Measurements from ENCODE around the gene C16orf96.
"Not testable (repeated sequence)": the region's sequence is repeated elsewhere in the genome, so short reads cannot be mapped to it uniquely, and the experiment has no call there.

Gene C16orf96

DNA sequence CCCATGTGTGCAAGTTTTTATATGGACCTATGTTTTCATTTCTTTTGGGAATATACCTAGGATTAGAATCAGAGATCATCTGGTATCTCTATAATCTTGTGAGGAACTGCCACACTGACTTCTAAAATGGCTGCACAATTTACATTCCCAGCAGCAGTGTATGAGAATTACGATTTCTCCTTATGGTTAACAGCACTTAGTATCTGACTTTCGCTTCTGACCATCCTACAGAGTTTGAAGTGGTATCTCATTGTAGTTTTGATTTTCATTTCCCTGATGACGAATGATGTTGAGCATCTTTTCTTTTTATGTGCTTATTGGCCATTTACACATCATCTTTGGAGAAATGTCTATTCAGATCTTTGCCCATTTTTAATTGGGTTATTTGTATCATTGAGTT is 10.0 kb downstream of the C16orf96 start:
- no peak for DNase-seq (ENCODE audit: low spot score)

DNA sequence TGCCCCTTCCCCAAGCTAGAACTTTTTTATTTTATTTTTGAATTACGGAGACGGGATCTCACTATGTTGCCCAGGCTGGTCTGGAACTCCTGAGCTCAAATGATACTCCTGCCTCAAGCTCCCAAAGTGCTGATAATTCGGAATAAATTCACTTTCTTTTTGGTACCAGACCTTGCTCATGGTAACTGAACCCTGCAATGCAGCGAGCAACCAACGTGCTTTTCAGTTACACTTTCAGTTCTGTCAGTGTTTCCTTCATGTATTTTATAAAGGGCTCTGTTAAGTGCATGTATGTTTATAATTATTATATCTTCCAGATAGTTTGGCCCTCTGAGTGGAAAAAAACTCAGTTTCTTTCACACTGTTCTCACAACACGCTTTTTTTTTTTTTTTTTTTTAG is 13.9 kb downstream of the C16orf96 start:
- DNase-seq (ENCODE audit: low spot score) = no peak

DNA sequence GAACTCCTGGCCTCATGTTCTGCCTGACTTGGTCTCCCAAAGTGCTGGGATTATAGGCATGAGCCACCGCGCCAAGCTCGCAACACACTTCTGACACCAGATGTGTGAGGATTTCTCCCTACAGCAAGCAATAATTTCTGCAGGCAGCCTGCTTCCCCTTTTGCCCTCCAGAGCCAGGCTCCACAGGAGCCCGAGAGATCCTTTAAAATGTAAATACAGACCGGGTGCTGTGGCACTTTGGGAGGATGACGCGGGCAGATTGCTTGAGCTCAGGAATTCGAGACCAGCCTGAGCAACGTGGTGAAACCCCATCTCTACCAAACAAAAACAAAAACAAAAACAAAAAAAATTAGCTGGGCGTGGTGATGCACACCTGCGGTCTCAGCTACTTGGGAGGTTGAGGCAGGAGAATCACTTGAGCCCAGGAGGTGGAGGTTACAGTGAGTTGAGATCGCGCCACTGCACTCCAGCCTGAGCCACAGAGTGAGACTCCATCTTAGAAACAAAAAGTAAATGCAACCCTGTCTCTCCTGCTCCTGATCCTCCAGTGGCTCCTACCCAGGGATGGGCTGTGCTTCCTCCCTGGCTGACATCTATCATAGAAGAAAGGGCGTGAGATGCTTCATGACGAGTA is 14.7 kb downstream of the C16orf96 start:
- DNase-seq (ENCODE audit: low spot score) = no peak

DNA sequence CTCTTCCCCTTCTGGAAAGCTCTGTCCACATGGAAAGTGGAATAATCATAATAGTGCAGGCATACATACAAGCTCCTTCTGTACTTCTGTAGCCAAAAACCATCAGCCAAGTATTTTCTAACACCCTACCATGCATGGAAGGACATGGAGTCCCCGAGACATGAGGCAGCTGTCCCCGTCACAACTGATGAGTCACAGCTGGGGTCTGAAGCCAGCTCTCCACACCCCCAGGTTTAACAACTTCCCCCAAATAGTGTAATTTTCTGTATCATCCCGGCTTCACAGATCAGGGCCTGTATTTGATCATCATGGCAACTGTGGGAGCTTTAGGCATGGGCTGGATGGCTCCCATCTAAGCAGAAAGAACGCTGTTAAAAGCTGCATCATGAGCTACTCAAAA is 16.6 kb downstream of the C16orf96 start:
- DNase-seq (ENCODE audit: low spot score) = no peak

DNA sequence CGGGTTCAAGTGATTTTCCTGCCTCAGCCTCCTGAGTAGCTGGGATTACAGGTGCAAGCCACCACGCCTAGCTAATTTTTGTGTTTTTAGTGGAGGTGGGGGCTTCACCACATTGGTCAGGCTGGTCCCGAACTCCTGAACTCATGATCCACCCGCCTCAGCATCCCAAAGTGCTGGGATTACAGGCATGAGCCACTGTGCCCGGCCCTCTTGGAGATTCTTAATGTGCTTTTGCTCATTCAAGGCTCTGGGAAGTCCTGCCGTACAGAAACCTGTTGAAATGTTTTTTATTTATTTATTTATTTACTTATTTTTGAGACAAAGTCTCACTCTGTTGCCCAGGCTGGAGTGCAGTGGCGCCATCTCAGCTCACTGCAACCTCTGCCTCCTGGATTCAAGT is 17.8 kb downstream of the C16orf96 start:
- DNase-seq (ENCODE audit: low spot score) = not testable (repeated sequence)

DNA sequence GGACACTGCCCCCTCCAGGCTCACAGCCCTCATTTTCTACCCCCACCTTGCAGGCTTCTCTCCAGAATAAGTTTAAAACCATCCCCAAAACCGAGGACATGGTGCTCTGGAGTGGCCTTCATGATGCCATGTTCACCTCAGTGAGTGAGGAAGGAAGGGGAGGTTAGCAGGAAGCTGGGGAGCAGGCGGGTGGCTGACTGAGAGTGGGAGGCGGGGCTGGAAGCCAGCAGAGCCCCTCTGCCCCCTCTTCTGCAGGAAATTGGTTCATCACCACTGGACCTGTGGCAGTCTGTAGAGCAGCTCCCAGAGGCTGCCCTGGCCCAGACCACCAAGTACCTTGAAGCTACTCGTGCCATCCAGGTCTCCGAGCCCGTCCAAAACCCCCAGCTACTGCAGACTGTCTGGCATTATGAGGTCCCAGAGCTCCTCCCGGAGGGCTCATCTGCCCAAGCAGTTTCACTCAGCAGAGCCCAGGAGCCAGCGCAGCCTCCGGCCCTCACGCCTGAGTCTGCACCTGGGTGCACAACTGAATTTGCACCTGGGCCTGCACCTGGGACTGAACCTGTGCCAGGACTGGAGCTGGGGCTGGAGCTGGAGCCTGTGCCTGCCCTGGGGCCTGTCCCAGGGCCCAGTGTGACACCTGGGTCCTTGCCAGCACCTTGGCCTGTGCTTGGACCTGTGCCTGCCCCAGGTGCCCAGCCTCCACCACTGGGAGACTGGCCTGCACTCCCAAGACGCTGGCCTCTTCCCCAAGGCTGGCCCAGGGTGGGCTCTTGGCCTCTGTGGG is 19.0 kb downstream of the C16orf96 start:
- no peak for DNase-seq (ENCODE audit: low spot score)

DNA sequence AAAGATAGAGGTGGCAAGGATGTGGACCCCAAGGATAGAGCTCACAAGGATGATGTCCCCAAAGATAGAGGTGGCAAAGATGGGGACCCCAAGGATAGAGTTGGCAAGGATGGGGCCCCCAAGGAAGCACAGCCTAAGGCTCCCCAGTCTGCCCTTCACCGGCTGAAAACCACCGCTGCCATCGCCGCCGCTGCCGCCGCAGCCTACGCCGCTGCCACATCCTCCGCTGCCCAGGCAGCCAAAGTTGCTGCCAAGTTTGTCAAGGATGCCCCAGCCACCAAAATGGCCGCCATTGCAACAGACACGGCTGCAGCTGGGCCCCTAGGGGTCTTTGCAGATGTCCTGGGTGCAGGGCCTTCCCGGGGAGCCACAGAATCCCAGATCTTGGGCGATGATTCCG is 19.9 kb downstream of the C16orf96 start:
- no peak for DNase-seq (ENCODE audit: low spot score)

DNA sequence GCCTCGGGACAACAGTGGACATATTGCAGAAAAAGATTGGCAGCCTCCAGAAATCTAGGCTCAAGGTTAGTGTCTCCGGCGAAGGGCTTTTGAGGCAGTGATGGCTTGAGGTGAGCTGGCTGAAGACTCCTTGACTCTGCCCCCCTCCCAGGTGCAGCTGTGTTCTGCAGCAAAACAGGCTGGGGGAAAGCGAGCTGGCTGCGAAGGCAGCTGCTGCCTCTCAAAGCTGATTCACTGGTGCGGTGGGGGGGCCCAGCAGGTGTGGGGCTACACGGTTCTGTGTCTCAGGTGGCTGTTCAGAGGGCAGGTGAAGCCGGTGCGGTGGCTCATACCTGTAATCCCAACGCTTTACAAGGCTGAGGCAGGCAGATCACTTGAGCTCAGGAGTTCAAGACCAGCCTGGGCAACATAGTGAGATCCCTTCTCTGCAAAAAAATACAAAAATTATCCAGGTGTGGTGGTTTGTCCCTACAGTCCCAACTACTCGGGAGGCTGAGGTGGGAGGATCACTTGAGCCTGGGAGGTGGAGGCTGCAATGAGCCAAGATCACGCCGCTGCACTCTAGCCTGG is 22.9 kb downstream of the C16orf96 start:
- no peak for DNase-seq (ENCODE audit: low spot score)

DNA sequence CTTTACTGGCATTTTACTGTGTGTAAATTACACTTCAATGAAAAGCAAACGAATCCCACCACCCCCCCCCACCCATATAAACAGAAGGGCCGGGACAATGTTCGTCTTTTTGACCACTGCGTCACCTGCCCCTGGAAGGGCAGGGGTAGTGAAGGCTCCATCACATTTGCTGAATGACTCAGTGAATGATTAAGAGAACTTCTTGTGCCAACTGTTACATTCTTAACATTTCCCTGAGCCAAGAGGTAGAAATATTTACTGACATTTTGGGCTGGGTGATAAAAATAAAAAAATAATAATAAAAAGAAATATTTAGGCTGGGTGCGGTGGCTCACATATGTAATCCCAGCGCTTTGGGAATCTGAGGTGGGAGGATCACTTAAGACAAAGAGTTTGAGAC is 24.1 kb downstream of the C16orf96 start:
- no peak for DNase-seq (ENCODE audit: low spot score)

DNA sequence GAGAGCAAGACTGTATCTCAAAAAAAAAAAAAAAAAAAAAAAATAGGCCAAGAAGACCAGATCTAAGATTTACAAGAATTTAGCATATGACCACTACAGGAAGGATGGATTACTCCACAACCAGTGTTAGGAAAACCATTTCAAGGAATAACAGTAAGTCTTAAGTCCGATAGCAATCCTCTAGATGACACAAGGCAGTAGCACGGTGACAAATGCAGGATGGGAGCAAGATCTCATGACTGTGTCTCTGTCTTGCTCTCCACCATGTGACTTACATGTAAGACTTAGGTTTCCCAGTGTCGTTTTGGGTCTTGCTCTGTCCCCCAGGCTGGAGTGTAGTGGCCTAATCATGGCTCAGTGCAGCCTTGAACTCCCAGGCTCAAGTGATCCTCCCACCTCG is 27.8 kb downstream of the C16orf96 start:
- DNase-seq (ENCODE audit: low spot score) = no peak

DNA sequence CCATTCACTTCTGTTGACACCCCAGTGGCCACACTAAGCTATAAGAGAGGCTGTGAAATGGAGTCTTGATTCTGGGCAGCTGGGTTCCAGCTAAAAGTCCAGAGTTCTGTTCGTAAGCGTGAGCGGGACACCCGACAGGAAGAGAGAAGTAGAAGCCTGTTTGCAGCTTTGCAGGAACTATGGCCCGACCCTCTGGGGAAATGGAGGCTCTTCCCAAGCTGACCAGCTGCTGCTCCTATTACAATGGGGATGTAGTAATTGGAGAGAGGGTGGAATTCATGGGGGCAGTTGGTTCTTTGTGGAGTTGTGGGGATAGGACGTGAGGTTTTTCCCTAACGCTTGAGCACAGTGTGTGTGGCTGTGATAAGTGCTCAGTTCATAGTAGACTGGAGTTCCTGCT is 30.2 kb downstream of the C16orf96 start:
- DNase-seq (ENCODE audit: low spot score) = no peak

DNA sequence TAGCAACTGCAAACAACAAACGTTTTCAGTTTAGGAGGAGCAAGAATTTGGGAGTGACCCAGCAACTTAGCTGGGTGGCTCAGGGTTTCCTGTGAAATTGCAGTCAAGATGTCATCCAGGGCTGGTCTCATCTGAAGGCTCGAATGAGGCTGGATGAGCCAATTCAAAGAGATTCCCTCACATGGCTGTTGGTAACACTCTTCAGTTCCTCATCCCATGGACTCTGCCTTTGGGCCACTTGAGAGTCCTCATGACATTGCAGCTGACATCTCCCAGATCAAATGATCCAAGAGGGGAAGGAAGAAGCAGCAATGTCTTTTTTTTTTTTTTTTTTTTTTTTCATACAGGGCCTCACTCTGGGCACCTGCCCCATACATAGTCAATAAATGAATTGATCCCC is 32.2 kb downstream of the C16orf96 start:
- no peak for DNase-seq (ENCODE audit: low spot score)

DNA sequence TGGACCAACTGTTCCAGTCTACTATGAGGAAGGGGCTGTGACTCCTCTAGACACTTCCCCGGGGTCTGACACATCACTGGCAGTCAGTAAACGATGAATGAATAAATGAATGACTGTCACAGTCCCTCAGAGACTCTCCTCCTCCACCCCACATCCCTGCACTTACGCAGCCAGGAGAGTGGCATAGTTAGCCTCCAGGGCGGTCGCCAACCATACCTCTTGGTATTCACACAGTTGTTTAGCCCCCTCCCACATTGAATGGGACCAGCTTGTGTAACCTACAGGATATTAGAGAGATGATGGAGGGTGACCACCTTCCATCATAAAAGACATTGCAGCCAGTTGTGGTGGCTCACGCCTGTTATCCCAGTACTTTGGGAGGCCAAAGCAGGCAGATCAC is 32.8 kb downstream of the C16orf96 start:
- DNase-seq (ENCODE audit: low spot score) = no peak

DNA sequence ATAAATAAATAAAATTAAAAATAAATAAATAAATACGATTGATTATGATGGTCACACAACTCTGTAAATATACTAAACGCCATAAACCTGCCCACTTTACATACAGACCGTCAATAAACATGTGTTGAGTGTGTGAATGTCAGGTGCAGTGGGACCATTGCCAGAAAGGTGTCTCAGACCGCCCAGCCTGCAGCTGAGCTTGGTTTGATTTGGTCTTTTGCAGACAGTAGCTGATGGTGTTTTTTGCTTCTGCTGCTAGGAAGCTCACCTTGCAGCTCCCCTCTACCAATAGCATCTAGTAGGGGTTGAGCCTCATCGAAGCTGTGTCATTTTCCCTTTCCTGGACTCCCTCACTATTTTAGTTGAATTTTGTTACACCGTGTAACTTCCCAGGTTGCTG is 35.1 kb downstream of the C16orf96 start:
- no peak for DNase-seq (ENCODE audit: low spot score)

DNA sequence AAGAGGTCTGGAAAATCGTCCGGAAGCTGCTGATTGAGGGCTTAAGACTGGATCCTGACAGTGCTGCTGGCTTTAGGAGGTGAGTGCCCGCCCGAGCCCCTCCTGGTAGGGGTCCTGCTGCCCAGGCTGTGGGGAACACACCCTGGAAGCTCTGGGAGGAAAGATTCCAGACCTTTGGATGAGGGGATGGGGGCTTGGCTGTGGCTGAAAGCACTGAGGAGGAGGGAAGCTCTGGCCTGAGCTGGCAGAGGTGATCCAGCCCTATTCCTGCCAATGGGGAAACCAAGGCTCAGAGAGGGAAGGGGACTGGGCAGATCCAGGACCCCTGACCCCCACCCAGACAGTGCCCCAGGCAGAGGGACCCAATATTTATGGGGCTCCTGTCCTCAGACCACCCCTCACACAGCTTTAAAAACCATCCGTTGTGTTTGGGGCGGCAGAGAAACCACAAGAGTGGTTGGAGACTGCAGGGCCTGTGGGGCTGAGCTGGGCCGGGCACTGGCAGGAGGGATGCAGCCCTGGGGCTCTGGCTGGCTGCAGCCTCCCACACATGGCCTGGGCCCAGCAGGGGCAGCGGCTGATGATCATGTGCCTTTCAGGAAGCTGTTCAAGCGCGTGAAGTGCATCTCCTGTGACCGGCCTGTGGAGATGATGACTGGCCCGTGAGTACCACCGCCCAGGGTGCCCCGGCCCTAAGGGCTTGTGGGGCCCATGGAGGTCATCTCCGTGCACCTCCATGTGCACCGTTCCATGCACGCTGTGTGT is 35.7 kb downstream of the C16orf96 start:
- no peak for DNase-seq (ENCODE audit: low spot score)

DNA sequence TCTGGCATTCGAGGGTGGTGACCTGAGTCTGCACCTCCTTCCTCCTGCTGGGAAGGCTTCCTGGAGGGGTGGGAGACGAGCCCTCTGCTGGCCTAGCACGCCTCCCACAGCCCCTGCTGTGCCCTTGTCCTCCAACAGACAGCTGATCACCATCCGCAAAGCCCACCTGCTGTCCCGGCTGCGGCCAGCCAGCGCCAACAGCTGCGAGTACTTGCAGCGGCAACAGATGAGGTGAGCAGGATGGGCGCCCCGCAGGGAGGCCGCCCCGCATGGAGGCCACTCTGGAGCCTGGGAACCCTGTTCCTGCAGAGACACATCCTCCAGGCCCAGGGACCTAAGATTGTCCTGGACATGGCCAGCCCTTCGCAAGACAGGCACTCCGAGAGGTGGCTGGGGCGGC is 36.9 kb downstream of the C16orf96 start:
- DNase-seq (ENCODE audit: low spot score) = no peak

DNA sequence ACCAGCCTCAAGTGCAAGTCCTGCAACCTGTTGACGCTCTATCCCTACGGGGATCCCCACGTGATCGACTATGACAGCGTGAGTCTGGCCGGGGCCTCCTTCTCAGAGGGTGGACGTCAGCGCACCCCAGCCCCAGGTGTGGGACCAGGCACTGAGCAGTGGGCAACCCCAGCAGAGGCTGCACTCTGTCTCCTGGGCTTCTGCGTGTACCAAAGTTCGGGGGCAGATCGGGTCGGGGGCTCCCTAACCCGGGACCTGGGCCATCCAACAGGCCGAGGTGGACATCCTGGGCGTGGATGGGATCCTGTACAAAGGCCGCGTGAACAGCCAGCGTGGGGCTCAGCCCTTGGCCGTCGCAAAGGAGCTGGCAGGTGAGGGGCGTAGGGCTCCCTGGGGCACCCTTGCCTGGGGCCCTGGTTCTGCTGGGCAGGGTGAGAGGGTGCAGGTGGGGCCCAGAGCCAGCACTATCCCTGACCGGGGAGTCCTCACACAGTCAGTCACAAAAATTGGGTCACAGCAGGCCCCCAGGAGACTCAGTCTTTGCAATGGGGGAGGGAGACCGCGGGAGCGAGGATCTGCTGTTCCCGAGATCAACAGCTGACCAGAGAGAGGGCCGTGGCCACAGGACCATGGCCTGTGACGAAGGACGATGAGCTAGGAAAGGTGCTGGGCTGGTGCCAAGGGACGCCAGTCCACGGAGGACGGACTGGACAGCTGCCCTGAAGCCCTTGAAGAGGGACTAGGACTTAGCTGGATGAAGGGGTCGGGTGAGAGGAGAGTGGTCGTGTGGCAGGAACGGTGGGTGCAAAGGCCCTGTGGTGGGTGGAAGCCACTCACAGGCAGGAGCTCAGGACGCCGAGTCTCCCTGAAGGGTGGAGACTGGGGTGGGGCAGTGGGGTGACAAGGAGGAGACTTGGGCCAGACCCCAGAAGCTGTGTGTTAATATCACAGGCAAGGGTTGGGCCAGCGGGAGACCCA is 38.6 kb downstream of the C16orf96 start:
- DNase-seq (ENCODE audit: low spot score) = no peak

DNA sequence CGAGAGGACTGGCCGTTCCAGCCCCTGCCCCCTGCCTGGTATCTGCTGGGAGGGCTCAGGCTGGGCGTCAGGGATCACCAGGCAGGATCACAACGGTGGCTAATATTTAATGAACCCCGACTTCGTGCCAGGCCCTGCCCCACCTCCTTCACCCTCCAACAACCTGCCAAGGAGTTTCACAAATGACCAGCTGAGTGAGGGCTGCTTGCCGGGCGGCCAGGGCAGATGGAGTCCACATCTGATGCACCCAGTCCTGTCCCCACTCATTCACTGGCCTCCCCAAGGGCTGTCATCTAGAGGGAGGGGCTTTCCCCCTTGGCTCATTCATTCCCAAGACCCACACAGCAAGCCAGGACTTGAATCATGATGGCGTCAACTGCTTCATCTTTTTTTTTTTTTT is 41.0 kb downstream of the C16orf96 start:
- no peak for DNase-seq (ENCODE audit: low spot score)

DNA sequence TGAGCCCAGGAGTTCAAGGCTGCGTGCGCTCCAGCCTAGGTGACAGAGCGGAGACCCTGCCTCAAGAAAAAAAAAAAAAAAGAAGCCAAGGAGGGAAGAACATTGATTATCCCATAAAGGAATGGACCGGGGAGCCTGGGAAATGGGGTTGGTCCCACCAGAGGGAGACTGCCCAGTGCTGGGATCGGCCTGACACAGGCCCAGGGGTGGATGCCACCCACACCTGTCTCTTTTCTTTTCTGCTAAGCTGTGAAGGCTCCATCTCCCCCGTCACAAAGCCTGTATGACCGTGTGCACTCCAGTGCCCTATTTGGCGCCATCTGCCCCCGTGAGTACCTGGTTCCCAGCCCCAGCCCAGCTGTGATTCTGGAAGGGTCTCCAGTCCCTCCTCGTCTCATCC is 42.9 kb downstream of the C16orf96 start:
- no peak for DNase-seq (ENCODE audit: low spot score)

DNA sequence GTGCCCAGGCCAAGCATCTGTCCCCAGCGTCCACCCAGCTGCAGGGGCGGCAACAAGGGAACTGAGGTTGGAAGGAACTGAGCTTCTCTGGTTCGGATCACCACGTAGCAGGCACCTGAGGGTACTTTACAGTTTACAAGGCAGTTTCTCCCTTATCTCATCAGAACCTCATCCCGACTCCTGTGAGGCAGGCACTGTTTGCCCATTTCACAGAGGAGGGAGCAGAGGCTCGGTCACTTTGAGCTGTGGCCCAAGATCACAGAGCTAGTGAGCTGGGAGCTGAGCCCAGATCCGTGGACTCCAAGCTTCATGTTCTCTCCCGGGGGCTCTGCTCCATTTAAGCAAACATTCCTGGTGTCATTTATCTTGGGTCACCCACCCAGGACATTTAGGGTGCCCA is 43.4 kb downstream of the C16orf96 start:
- DNase-seq (ENCODE audit: low spot score) = no peak

DNA sequence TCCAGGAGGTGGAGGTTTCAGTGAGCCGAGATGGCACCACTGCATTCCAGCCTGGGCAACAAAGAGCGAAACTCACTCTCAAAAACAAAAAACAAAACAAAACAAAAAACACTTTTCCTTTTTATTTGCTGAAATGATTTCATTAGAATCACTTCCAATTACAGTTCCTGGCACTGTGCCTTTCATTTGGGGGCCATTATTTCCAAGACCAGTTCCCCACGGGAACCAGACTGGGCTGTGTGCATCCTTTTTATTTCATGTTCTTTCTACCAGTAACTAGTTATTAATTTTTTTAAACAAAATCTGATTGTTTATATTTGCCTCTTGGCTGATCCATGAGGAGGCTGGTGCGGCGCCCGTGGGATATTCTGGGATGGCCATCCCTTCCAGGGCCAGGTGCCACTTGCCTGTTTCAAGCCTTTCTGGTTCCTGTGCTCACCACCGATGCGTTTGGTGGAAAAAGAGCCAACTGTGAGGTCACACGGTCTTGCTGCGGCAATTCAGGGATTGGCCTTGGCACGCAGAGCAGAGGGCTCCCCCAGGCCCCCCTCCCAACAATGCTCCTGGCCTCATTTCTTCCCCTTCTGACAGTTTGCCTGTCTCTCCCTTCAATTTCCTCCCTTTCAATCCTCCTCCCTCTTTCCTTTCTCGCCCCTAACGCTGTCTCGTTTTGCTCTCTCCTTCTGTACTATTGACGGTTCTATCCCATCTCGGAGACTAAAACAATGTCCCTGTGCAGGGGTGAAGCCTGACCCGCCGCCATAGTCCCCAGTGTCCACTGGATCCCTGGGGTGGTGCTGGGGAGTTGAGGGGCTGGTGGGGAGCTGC is 45.1 kb downstream of the C16orf96 start:
- no peak for DNase-seq (ENCODE audit: low spot score)
